Bone marrow (tissue), 2 donors: ENCODE measurements around the gene STAMBP.
"Not testable (repeated sequence)": the region's sequence is repeated elsewhere in the genome, so short reads cannot be mapped to it uniquely, and the experiment has no call there.

Experiments
- DNase-seq, 2 donors: peaks; one replicate each; lab custom pipeline; 2025; lab: John Stamatoyannopoulos, UW

The STAMBP gene

DNA sequence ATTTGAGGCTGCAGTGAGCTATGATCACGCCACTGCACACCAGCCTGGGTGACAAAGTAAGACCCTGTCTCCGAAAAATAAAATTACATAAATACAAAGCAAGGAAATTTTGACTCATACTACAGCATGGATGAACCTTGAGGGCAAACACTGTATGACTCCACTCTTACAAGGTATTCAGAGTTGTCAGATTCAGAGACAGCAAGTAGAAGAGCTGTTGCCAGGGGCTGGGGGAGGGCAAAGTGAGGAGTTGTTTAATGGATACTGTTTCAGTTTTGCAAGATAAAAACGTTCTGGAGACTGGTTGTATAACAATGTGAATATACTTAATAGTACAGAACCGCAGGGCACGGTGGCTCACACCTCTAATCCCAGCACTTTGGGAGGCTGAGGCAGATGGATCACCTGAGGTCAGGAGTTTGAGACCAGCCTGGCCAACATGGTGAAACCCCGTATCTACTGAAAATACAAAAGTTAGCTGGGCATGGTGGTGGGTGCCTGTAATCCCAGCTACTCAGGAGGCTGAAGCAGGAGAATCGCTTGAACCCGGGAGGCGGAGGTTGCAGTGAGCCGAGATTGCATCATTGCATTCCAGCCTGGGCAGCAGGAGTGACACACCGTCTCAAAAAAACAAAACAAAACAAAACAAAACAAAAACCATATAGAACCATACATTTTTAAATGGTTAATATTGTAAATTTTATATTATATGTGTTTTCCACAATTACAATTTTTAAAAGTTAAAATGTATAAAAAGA lies 59.0 kb downstream of the STAMBP start:
- DNase-seq, result not testable (repeated sequence)

DNA sequence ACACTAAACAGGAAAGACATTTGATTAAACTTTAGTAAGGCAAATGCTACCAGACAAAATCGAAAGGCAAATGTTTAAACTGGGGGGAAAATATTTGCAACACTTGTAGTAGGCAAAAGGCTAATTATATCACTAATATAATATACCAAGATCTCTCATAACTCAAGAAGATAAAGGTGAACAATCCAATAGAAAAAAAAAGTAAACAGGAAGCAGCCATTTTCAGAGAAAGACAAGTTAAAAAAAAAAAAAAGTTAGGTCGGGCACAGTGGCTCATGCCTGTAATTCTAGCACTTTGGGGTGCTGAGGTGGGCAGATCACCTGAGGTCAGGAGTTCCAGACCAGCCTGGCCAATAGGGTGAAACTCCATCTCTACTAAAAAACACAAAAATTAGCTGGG lies 59.6 kb downstream of the STAMBP start:
- DNase-seq, result no peak

DNA sequence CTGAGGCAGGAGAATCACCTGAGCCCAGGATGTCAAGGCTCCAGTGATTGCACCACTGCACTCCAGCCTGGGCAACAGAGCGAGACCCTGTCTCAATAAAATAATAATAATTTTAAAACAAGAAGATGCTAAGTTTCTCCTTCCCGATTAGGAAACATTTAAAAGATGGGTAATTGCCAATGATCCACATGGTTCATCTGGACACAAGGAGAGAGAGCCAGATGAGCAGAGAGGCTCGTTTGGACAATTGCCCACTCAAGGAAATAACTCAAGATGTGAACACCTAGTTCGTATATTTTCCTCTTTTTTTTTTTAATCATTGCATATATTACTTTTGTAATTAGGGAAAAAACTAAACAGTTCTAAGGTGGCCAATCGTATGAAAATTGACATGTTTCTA lies 60.4 kb downstream of the STAMBP start:
- no peak for DNase-seq

DNA sequence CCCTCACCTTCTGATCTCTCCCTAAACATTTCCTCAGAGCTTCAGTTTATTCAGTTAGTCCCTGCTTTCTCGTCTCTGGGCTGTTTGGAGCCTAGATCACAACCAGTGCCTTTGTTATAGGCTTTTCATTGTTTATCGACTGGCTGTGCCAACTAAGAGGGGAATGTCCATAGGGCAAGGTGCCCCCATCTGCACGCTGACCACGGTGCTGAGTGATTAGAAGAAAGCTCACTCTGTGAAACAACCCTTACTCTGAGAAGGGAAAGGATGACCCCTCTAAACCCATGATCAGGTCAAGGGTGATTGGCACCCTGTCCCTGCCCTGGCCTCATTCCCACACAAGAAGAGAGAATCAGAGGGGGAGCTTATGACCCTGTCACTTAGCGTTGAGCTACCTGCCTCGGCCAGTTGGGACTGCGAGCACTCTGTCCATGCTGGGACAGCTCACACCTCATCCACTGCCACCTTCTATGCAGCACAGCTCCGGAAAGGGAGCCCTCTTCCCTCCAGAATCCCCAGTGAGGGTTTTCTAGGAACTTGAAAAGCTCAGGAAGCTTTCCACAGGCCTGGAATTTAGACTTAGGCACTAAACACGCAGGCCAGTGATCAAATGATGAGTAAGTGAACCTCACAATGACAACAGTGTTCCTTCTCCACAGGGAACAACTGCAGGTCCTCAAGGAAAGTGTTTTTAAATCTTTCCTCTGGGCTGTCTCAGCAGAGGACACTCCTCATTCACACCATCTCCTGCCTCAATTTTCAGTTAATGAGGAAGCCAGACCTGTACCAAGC lies 61.7 kb downstream of the STAMBP start:
- DNase-seq, result no peak

DNA sequence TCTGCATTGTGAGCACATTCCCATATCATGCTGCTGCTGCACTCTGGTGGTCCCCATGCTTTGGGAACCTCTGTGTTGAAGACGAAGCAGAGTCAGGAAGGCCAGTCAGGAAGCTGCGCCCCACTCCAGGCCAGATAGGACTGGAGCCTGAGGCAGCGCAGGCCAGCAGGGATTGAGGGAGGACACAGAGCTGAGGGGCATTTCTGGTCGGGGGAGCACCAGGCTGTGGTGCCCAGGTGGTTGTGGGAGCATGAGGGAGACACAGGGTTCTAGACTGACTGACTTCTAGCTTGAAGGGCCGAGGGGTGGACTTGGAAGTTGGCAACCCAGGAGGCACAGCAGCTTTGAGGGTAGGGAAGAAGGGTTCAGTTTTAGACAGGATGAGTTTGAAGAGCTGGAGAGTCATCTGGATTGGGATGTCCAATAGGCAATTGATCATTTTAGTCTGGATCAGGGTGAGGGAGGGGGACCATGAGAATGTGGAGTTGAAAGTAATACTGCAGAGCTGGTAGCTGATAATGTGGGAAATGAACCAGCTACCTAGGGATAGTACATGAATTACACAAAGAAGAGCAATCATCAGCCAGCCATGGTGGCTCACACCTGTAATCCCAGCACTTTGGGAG lies 62.6 kb downstream of the STAMBP start:
- DNase-seq, result no peak

DNA sequence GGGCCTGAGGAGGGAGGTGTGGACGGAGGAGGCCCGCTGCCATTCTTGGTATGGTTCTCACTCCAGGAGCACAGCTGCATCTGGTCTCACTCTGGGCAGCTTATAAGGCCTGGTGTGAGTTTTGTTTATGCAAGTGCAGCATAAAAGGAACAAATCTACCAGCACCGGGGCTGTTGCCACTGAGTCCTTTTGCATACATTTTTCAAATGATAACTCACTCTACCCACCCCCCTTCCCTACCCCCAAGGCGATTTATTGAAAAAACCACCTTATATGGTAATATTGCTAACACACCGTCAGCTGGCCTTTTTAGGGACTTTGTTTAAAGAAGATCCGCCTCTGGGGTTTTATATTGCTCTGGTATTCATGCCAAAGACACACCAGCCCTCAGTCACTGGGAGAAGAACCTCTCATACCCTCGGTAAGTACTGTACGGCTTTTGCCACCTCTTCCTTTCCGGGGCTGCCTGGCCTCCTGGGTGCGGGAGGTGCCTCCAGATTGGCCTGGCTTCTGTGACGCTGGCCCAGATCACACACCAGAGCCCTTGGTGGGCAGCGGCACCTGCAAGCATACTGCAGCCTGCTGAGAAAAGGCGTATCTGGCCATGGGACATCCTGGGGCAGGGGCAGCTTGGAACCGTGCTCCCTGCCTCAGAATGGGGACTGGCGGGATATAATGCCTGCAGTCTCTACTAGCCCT lies 64.0 kb downstream of the STAMBP start, which contains the start of gene ACTG2:
ACTG2 (plus strand) TSS at position 378 of the 699 bp plus-strand sequence. CDS start 8,304 bp downstream, outside the sequence.
- no peak for DNase-seq

DNA sequence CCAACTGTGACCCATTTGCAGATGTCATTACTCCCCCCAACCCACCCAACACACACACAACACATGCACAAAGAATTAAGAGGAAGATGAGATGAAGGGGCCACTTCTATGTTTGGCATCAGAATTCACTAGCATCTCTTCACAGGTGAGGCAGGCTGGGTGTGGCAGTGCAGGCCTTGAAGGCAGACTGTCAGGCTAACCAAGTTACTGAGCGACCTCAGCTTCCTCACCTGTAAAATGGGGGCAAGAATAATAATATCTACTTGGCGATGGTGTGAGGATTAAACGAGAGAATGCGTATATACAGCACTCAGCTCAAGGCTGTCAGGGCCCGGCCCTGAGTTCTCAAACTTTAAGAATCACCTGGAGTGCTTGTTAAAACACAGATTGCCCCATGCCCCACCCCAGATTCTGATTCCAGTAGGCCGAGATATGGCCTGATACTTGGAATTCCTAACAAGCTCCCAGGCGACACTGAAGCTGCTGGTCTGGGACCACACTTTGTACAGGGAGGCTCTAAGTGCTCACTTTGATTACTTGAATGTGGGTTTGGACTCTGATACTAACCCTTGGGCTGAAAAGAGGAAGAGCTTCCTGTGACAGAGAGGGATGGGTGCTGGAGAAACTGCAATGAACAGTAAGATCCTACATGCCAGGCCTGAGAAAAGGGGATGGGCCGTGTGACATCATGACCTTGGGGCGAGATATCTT lies 65.2 kb downstream of the STAMBP start:
- no peak for DNase-seq

DNA sequence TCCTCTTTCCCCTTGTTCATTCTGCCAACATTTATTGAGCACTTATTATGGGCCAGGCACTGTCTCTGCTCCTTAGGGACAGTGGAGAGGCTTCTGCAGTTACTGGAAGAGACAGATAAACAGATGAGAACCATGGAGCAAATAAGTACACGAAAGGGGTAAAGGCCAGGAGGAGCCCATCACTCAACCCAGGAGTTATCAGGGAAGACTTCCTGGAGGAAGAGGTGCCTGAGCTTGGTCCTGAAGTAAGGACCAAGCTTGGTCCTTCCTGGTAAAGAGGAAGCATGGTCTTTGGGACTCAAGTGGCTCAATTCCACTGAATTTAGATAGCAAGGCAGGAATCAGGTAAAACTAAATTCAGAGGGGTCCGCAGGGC lies 65.7 kb downstream of the STAMBP start:
- DNase-seq, result no peak

DNA sequence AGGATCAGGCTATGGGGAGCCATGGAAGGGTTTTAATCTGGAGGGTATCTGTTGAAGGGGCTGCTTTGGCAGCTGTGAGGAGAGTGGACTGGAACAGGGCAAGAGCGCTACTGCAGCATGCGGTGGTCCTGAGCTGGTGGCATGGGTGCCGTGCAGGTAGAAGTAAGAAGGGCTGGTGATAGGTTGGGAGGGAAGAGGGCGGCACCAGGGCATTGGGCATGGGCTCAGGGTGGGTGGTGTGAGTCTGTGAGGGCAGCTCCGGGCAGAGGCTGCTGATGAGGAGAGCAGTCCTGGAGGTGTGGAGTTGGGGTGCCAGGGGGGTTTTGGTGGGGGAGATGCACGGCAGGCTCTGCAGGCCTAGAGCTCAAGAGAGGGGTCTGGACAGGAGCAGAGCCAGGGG lies 66.1 kb downstream of the STAMBP start:
- no peak for DNase-seq

DNA sequence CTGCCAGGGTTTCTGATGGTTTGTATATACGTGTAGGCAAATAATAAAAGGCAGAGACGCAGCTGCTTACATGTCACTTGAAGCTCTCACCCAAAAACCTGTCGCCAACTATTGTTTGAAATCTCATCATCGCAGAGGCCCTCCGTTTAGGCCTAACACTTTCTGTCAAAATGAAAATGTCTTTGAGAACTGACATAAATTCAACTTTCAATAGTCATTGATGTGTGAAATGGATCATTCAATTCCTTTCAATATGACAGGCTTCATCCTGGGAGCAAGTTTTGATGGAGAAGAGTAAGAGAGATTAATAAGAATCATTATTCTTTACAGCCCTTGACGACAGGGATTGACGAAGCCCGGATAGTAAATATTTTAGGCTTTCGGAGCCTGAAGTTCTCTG lies 66.7 kb downstream of the STAMBP start:
- no peak for DNase-seq

DNA sequence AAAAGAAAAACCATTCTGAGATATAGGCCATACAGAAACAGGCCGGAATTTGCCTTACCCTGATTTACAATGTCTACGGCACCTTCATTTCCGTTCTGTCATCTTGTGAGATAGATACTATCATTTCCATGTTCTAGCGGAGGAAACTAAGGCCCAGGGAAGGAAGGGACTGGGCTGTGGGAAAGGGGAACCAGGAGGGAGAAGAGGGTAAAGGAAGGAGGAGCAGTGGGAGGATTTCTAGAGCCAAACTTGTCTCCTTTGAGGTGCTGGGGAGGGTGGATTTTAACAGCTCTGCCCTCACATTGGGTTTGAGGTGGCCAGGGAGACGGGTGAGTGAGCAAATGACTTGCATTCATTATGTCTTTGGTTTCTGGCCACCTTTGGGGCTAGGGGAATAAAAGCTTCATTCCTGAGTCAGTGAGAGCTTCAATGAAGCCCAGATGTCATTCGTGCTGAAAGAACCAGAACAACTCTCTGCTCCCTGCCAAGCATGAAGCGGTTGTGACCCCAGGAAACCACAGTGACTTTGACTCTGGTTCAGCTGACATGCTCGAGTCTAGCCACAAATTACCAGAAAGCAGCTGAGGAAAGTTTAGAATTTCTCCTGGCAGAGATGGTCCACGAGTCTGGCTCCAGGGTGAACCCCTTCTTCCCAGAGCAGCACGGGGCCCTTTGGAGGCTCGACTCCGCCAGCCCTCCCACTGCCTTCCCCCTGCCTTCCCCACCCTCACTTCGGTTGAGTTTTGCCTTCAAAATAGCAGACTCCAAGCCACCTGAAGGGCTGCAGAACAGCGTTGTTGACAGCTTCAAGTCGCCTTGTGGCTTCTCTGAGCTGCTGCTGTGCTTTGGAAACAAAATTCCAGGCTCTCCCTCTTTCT lies 67.8 kb downstream of the STAMBP start:
- no peak for DNase-seq

DNA sequence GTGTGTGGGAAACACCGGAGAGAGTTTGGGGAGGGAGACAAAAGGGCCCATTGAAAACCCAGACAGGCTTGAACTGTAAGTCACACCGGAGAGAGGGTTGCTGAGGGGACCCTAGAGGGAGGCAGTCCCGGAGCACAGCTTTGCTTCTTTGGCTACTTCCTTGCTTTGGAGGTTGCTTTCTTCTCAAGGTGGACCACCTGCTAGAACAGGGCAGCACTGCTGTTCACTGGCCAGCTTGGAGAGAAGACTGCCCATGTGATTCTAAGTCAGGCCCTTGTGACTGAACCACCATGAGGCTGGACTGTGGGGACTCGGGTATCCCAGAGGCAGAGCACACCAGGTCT lies 68.5 kb downstream of the STAMBP start:
- DNase-seq, result no peak

DNA sequence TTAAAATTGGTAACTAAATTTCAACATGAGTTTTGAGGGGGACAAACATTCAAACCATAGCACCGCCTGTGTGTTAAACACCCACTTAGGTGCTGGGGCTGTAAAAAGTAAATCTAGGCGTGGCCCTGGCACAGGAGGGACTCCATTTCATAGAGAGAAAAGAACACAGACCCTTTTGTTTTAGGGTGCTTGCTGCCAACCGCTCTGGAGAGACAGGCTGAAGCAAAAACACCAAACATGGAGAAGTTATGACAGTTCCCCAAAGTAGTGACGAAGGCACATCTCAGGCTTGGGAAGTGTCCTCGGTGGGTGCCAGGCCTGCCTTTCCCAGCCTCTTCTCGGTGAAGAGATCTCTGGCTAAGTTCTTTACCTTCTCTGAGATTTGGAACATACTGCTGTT lies 69.2 kb downstream of the STAMBP start:
- no peak for DNase-seq

DNA sequence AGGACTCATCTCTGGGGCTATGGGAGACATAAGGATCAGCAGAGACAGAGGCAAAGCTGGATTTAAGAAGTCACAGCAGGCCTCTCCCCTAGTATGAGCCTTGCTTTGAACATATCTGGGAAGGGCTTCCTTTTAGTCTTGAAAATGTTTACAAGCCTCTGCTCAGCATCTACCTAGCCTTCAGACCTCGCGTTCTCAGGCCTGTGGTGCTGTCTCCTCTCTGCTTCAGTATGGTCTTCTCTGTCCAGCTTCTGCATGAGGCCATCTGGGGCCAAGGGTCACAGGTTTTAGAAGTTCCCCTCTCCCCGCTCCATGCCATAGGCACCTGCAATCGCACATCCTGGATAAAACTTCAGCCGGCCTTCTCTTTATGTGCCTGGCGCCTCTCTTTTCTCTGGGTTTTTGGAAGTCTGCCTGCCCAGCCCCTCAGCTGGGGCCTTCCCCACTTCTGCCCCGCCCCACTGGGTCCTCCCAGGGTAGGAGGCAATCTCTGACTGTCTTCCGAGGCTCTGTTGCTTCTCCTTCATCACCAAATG lies 71.1 kb downstream of the STAMBP start:
- no peak for DNase-seq

DNA sequence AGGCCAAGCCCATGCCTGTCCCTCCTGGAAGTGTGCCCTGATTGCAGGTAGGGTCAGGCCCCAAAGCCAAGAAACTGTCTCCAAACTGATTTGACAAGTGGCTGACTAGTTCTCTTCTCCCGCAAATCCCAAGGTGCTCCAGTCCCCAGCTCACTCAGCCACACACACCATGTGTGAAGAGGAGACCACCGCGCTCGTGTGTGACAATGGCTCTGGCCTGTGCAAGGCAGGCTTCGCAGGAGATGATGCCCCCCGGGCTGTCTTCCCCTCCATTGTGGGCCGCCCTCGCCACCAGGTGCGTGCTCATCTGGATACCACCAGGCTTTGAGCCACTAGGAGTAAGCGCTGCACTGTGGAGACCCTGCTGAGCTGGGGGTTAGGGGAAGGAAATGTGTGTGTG lies 72.4 kb downstream of the STAMBP start:
- no peak for DNase-seq

DNA sequence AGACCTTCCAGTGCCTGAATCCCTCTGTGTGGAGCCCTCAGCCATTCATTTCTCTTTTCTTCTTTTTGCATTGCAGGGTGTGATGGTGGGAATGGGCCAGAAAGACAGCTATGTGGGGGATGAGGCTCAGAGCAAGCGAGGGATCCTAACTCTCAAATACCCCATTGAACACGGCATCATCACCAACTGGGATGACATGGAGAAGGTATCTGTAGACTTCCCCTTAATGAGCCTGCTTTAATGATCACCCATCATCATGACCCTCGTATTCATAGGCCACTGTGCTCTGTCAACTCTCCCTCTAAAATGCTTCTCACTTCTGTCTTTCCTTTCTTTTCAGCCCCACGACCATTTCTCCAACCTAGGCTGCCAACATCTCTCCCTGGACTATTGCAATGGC lies 73.5 kb downstream of the STAMBP start:
- DNase-seq, result no peak

DNA sequence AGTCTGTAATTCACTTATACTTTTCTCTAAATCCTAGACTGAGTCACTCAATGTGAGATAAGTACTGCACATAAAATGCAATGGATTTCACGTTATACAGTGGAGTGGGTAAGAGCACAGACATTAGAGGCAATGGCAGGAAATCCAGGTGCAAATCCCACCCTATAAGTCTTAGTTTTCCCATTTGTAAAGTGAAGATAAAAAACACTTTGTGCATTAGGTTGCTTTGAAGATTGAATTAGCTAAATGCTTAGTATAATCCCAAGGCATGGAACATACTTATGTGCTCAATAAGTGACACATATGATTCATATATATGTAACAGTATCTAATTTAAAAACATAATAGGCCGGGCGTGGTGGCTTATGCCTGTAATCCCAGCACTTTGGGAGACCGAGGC lies 74.6 kb downstream of the STAMBP start:
- no peak for DNase-seq

DNA sequence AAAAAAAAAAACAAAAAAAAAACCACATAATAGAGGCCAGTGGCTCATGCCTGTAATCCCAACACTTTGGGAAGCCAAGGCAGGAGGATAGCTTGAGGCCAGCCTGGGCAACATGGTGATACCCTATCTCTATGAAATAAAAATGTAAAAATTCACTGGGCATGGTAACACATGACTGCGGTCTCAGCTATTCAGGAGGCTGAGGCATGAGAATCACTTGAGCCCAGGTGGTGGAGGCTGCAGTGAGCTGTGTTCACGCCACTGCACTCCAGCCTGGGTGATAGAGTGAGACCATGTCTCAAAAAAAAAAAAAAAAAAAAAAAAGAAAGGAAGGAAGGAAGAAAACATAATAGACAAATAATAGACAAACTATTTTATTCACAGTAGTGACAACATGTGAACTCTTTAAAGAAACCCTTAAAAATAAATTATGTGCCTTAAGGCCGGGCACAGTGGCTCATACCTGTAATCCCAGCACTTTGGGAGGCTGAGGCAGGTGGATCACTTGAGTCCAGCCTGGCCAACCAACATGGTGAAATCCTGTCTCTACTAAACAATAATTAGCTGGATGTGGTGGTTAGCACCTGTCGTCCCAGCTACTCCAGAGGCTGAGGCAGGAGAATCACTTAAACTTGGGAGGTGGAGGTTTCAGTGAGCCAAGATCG lies 75.3 kb downstream of the STAMBP start:
- DNase-seq, result not testable (repeated sequence)

DNA sequence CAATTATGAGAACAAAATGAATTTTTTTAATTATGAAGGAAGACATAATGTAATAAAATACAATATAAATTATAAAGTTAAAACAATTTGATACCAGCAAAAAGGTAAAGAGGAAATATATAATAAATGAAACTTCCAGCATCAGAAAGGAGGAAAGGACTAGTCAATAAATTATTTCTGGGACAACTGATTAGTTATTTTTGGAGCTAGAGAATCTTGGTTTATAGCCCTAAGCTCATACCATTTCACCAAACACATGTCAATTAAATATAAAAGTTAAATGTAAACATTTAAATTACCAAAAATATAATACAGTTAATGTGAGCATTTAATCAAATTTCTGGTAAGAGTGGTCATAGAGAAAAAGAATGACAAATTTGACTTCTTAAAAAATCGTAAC lies 76.2 kb downstream of the STAMBP start:
- DNase-seq, result no peak
